HG03045 (cell line): ENCODE data around the gene SLC22A5.
A peak's percentile ranks its signal among the peaks of the same experiment; 100 is the strongest.
"Not testable (repeated sequence)": the region's sequence is repeated elsewhere in the genome, so short reads cannot be mapped to it uniquely, and the experiment has no call there.

Source experiments
- ATAC-seq: cut with Tn5 transposase; IDR thresholded peaks from one replicate; pipeline ENCODE4 v1.9.1; 2021; ENCODE audit warnings: mild to moderate bottlenecking, moderate library complexity; ENCODE audit not compliant: unreplicated experiment

The SLC22A5 gene

DNA sequence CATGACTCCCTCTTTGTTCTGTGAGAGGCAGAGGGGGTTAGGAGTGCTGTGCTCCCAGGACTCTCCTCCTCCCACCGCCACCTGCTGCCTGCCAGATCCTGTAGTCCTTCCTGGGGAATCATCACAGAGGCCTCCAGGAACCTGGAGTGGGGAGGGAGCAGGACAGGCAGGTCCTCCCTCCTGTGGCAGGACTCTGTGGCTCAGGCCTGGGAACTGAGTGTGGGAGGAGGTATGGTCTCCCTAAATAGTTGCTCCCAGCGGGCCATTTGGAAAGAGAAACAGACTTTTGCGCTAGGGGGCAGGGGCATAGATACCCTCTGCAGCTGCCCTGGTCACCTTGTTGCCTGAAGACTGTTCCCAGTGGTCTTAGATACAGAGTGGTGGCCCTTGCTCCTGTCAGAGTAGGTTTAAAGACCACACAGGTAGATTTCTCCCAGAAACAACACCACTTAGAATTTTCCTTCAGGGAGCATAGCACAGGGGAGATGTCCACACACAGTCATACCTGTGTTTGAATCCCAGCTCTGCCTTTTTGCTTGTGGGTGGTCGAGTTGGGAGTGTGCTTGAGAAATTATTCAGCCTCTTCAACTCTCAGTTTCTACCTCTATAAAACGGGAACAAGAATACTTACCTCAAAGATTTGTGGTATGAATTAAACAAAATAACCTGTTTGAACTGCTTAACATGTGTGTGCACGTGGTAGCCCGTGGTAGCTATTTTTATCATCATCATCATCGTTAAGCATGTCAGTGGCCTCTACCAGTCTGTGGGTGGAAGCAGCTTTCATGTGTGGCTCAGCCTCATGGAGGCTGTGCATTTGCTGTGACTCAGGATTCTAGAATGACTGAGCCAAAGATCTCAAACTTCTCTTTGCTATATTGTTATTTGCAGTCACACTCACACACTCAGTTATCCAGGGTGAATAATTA lies 55.8 kb downstream of the SLC22A5 start:
- peak; percentile 48 for ATAC-seq

GRCh38 chr5:132425975-132426524 lies 56.5 kb downstream of the SLC22A5 start:
- no peak for ATAC-seq

- ATAC-seq, result peak; percentile 27
Observed at GRCh38 chr5:132426525-132427138, 57.1 kb downstream of the SLC22A5 start.

GRCh38 chr5:132427281-132428146 lies 58.0 kb downstream of the SLC22A5 start:
- ATAC-seq, result peak; percentile 31

- no peak for ATAC-seq
Observed at GRCh38 chr5:132428147-132428482, 58.6 kb downstream of the SLC22A5 start.

DNA sequence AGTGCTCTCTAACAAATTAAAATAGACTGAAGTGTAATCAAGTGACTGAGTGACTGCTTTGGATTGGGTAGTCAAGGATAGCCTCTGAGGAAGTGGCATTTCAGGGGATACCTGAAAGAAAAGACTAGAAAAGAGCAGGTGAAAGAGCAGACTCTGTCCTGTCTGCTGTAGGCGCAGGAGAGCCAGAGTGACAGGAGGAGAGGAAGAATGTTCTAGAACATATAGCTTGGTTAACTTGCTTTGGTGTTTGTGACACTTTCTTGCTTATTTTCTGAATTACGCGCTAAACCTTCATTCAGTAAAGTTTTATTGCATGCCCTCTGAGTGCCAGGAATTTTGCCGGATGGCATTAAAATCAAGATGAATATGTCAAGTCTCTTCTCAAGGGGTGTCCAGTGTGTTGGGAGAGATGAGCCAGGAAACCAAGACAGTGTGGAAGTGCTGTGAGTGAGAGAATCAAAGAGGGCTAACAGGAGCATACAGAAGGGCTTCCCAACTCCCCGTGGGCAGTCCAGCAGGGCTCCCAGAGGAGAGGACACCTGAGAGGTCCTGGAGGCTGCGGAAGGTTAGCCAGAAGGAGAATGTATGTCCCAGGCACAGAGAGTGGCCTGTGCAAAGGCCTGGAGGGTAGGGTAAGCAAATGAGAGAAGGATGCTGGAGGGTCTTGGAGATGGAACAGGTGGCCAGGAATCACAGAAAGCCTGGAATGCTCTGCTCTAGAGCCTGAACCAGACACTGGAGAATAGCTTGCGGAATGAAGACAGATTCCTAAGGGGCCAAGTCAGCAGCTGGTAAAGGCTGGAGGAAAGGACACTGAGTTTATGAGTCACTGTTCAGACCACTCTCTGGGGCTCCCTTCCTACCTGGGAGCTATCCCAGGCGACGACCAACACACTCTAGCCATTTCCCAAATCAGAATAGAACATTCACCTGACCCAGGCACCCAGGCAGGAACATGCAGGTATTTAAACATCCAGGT lies 59.3 kb downstream of the SLC22A5 start:
- ATAC-seq, result no peak

DNA sequence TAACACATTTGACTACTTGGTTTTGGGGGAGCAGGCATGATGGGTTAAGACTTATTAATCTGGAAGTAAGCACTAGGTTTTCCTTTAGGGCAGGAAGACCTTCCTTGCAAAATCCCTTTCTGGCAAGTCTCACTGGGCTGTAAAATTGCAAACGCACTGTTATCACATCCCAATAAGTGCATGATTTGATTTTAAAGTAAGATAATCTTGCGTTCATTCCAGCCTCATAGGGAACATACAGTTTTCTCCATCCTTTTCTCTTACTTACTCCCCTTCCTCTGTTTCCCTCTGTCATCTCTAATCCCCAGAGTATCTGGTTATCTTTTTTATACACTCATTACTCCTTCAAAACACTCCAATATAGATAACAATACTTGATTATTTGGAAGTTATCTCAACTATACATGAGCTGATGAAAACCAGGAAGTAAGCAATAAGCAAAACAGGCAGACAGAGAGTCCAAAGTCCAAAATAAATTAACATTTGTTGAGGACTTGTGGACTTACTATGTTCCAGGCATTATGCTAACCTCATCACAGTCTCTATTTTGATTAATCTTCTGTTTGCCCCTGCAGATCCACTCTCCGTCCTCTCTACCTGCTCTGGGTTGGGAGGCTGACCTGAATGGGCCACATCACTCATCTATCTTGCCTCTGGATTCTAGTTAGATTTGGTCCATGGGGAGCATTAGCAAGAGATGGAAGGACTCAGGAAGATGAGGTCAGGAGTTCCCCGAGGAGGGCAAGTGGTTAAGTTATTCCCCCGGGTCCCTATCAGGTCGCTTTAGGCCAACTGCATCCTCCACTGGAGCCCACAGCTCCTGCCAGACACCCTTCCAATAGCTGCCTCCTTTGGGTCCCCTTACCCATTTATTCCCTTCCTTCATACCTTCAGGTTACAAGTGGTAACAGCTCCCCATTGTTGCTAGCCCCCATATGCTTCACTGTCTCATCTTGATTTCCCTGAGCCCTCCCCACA lies 60.2 kb downstream of the SLC22A5 start:
- ATAC-seq, result no peak

- no peak for ATAC-seq
Observed at GRCh38 chr5:132430746-132431145, 61.2 kb downstream of the SLC22A5 start.

GRCh38 chr5:132431632-132432031 lies 62.1 kb downstream of the SLC22A5 start:
- no peak for ATAC-seq

- no peak for ATAC-seq
Observed at GRCh38 chr5:132433141-132433540, 63.6 kb downstream of the SLC22A5 start.

DNA sequence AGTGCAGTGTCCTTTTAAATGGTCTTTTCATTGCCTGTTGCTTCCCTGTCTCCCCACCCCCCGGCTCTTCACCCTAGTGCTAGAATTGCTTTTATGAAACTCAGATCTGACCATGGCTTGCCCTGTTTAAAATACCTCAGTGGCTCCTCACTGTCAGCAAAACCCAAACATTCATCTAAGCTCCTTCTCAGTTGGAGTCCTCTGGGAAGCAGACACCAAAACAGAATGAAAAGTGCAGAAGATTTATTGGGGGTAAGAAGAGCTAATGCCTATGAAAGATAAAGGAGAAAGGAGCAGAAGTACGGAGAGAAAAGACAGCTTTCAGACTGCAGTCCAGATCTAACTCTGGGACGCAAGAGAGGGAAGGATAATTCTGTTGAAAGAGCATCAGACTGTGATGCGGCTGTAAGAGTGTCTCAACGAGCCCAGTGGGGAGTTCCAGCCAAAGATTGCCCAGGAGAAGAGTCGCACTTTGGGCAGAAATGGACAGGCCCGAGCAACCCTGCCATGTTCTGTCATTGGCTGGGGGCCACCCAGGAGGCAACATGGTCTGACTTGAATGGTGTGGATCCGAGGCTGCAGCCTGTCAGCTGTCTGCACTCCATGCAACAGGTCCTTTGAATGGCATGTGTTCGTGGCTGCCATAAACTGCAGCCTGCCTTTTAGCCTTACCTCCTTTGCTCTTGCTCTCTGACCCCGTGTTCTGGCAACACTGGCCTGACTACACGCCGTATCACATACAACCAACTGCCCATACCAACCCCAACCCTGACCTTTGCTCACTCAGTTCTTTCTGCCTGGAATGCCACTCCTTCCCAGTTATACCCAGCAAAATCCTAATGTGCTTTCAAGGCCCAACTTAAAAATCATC lies 65.1 kb downstream of the SLC22A5 start:
- ATAC-seq, result no peak

DNA sequence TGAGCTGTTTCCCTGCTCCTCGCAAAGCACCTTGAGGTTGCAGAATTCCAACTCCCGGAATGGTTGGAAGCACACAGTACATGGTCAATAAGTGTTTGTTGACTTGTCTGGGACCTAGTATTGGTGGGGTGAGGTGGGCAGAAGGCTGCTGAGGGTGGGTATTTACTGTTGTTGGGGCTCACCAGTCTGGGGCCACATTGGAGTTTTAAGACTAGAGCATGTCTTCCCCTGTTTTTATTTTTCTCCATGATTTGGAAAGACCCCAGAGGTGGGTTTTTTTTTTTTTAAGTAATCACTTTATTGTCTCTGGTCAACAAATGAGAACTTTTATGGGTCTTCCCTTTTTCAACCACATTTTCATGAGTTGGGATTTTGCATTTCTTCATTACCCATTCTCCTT lies 65.9 kb downstream of the SLC22A5 start:
- no peak for ATAC-seq

GRCh38 chr5:132435886-132436285 lies 66.4 kb downstream of the SLC22A5 start:
- ATAC-seq, result no peak

DNA sequence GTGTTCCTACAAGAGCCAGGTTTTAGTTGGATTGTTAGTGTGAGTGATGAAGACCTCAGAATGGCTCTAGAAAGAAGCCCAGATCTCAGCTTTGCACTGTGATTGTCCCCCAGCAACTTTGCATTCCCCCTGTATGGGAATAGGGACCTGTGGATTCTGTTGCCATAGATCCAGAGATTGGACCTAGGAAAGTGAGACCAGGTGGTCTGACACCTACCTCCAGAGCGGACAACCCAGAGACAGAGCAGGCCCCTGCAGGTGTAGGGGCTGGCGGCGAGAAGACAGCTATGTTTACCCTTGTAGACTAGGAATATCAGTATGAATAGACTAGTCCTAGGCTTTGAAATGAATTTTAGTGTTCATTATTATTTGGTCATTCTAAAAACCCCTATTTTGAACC lies 67.4 kb downstream of the SLC22A5 start:
- no peak for ATAC-seq

DNA sequence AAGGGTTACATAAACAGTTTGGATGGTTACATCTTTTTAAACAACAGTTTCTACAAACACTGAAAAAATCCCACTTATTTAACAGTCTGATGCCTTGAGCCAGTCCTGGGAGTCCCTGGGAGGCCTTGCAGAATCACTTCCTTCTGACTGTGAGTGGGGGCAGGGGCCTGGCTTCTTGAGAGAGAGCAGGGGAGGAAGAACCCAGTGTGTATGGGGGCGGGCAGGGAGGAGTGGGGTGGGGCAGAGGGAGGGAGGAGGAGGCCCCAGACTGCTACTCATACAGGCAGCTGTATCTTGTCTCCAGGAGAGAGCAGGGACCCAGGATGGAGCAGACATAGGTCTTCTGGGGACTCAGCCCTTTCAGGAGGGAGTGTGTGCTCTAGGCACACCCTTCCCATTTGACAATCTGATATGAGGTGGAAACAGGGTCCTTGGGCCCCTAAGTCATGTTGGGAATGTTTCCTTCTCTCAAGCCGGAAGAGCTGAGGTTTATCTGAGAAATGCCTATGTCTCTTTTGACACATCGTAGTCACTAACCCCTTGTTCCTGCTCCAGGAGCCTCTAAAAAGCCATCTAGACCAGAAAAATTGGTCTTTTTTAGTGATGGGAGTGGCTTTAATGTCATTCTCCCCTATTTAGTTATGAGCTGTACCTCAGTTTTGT lies 68.2 kb downstream of the SLC22A5 start:
- ATAC-seq, result peak; percentile 77

DNA sequence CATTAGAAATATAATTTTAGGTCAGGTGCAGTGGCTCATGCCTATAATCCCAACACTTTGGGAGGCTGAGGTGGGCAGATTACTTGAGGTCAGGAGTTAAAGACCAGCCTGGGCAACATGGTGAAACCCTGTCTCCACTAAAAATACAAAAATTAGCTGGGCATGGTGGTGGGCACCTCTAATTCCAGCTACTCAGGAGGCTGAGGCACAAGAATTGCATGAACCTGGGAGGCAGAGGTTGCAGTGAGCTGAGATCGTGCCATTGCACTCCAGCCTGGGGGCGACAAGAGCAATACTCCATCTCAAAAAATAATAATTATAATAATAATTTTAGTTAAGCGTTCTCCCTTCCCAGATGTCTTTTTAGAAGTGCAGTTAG lies 68.7 kb downstream of the SLC22A5 start:
- ATAC-seq, result not testable (repeated sequence)

DNA sequence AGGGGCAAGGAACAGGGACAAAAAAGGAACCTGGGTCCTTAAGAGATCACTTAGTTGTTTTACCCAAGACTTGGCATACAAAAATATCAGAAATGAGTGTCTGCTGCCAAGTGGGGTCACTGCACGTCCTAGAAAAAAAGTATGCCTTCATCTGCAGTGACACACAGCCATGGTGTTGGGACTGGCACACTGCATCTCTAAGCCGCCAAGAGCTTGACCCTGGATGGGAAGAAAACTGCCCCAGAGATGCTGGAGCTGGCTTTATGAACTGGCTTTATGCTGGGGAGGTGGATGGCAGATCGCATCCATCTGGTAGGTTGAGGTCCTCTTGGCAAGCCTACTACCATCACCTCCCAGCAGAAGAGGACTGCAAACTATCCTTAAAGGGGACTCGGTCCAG lies 69.4 kb downstream of the SLC22A5 start:
- no peak for ATAC-seq
